ENCODE data around the gene FBXO30. TPM values are rescaled to one million over a fixed set of nuclear protein-coding genes. Genes with fewer than 3 reads are reported as not detected.
A peak's percentile ranks its signal among the peaks of the same experiment; 100 is the strongest.

The FBXO30 gene
- total RNA-seq, 4 donors from 2014 or later: 4.0 to 7.1 (median 4.8) TPM

DNA sequence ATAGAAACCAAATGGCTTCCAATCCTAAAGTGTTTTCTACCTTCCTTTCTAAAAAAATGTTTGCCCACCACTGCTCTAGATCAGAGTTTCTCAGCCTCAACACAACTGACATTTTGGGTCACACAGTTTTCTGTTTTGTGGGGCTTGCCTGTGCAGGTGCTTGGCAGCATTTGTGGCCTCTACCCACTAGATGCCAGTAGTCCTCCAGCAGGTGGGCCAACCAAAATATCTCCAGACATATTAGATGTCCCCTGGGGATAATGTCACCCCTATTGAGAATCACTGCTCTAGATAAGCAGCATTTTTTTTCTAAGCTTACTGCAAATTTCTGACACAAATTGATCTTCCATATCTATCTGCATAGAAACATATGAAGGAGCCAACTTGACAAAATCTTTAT is 53.0 kb downstream of the FBXO30 start:
- TF ChIP-seq POLR2A (IDR thresholded peaks at IDR 0.05): no peak
- TF ChIP-seq, protein P1, sequence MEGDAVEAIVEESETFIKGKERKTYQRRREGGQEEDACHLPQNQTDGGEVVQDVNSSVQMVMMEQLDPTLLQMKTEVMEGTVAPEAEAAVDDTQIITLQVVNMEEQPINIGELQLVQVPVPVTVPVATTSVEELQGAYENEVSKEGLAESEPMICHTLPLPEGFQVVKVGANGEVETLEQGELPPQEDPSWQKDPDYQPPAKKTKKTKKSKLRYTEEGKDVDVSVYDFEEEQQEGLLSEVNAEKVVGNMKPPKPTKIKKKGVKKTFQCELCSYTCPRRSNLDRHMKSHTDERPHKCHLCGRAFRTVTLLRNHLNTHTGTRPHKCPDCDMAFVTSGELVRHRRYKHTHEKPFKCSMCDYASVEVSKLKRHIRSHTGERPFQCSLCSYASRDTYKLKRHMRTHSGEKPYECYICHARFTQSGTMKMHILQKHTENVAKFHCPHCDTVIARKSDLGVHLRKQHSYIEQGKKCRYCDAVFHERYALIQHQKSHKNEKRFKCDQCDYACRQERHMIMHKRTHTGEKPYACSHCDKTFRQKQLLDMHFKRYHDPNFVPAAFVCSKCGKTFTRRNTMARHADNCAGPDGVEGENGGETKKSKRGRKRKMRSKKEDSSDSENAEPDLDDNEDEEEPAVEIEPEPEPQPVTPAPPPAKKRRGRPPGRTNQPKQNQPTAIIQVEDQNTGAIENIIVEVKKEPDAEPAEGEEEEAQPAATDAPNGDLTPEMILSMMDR (IDR thresholded peaks at IDR 0.05): no peak
- no peak overlapping the region for H3K4me3 ChIP-seq (ENCODE audit: low read depth, poor library complexity, severe bottlenecking)
- DNase-seq (ENCODE audit: low spot score in 2 of 2): no peak
- intact Hi-C loops (cut with DNase I; ENCODE audit: low total_unique reads): no loop called here

DNA sequence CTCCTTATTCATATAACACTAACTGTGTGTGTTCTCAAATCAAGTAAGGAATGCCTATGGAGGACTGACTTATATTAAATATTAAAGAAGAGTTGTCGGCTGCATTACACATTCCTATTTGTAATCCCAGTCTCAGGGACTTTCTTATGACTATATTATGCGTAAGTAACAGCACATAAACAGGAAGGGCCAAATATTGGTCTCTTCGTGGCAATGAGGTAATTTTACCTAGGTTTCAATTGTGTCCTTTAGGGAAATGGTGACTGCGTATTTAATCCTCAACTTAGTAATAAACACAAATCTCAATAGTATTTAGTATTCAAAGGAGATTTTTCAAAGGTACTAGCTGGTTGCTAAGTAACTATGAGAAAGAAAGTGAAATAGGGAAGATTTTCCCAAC is 56.5 kb downstream of the FBXO30 start:
- intact Hi-C loops (cut with DNase I; ENCODE audit: low total_unique reads): no loop called here
- H3K4me3 ChIP-seq (ENCODE audit: low read depth, poor library complexity, severe bottlenecking): no peak overlapping the region
- DNase-seq (ENCODE audit: low spot score in 2 of 2): no peak
- TF ChIP-seq, protein P1 (IDR thresholded peaks at IDR 0.05): no peak
- no peak for TF ChIP-seq POLR2A (IDR thresholded peaks at IDR 0.05)
- 89 to 93% methylated on average over 4 of the region's 4 CpGs for WGBS, 2 donors

DNA sequence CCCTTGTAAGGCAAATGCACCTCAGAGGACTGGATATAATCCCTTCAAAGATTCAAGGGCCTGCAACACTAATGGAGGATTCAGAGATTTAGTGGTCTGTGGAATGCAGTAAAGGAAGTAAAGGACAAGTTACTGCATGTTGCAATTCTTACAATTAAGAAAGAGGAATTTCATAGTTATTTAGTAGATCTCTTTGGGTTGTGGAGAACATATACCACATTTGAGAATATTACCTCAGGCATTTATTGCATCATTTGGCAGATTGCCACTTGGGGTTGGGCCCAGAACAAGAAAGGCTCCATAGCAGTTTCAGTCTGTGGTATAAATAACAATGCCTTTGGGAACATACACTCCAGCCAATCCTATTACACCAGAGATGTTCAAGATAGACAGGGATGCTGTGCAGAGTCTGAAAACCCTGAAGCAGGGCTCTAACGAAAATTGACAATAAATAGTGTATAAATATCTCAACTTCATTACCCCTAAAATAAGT is 58.4 kb downstream of the FBXO30 start:
- WGBS, 2 donors: 13 to 17% methylated on average over 1 of the region's 1 CpG
- TF ChIP-seq, protein P1 (IDR thresholded peaks at IDR 0.05): no peak
- no peak for TF ChIP-seq POLR2A (IDR thresholded peaks at IDR 0.05)
- intact Hi-C loops (cut with DNase I; ENCODE audit: low total_unique reads): no loop called here
- DNase-seq (ENCODE audit: low spot score in 2 of 2): peak in 1 of 2 donors; percentile 41
- H3K4me3 ChIP-seq (ENCODE audit: low read depth, poor library complexity, severe bottlenecking): no peak overlapping the region

DNA sequence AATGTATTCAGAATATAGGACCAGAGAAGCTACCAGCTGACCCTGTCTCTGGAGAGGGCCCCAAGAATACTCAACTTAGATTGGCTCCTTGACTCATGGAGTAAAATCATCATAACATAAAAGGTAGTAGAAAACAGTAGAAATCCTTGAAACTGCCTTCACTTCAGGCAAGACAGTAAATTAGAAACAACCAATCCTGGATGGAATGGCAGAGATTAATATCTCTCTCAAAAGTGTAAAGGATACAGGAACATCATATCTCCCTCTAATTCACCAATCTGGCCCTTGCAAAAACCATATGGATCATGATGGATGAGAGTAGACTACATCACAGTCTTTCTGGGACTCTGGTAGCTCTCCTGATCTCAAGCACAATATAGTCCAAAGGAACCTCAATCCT is 58.9 kb downstream of the FBXO30 start:
- intact Hi-C loops (cut with DNase I; ENCODE audit: low total_unique reads): no loop called here
- DNase-seq (ENCODE audit: low spot score in 2 of 2): no peak
- no peak overlapping the region for H3K4me3 ChIP-seq (ENCODE audit: low read depth, poor library complexity, severe bottlenecking)
- TF ChIP-seq POLR2A (IDR thresholded peaks at IDR 0.05): no peak
- TF ChIP-seq, protein P1 (IDR thresholded peaks at IDR 0.05): no peak

DNA sequence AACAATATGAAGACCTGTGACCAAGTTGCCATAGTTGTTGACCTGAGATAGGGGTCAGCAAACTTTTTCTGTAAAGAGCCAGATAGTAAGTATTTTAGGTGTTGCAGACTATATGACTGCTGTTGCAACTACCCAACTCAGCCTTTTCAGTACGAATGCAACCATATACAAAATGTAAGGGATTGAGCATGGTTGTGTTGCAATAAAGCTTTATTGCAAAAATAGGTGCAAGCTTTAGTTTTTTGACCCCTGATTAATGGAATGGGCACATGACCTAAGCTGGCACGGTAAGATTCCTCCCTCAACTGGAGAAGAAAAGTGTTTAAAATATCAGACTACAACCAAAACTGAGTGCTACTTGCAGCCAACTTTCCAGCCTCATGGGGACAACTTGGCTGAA is 62.0 kb downstream of the FBXO30 start:
- 74 to 77% methylated on average over 2 of the region's 2 CpGs for WGBS, 2 donors
- intact Hi-C loops (cut with DNase I; ENCODE audit: low total_unique reads): no loop called here

DNA sequence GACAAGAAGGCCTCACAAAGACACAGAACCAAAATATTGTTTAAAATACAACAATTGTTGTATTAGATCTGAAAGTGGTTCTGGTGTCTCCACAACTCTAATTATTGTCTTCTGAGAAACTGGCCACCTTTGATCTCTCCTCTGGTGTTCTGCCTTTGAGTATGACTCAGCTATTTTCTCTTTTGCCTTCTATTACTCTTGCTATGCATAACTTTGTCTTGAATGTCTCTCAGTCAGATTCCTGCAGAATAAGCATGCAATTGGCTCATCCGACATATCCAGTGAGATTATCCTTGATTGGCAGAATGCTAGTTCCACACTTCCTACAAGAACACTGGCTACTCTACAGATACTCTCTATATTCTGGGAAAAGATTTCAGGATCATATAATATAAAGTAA is 65.0 kb downstream of the FBXO30 start:
- DNase-seq (ENCODE audit: low spot score in 2 of 2): no peak
- intact Hi-C loops (cut with DNase I; ENCODE audit: low total_unique reads): loop anchor here (10.0 kb wide), 1 partner anchor 55 kb away; no protein-coding TSS in a partner anchor
- WGBS, 2 donors: 43 to 58% methylated on average over 1 of the region's 1 CpG
- TF ChIP-seq, protein P1 (IDR thresholded peaks at IDR 0.05): no peak
- no peak for TF ChIP-seq POLR2A (IDR thresholded peaks at IDR 0.05)
- H3K4me3 ChIP-seq (ENCODE audit: low read depth, poor library complexity, severe bottlenecking): no peak overlapping the region

More for the DNA sequence above, 62.0 kb downstream of the FBXO30 start:
- H3K4me3 ChIP-seq (ENCODE audit: low read depth, poor library complexity, severe bottlenecking): no peak overlapping the region
- DNase-seq (ENCODE audit: low spot score in 2 of 2): no peak
- TF ChIP-seq, protein P1 (IDR thresholded peaks at IDR 0.05): no peak
- no peak for TF ChIP-seq POLR2A (IDR thresholded peaks at IDR 0.05)

Measured in lower leg skin (tissue), 4 donors.